Measurements from ENCODE around the gene LEF1.

The LEF1 gene

GRCh38 chr4:108109997-108110416 is 58.7 kb downstream of the LEF1 start:
- DNase-seq (ENCODE audit: low spot score), result no peak

- no peak for DNase-seq (ENCODE audit: low spot score)
Observed at GRCh38 chr4:108109111-108109510, 59.6 kb downstream of the LEF1 start.

GRCh38 chr4:108107729-108108382 is 60.9 kb downstream of the LEF1 start:
- no peak for DNase-seq (ENCODE audit: low spot score)

GRCh38 chr4:108107101-108107500 is 61.6 kb downstream of the LEF1 start:
- DNase-seq (ENCODE audit: low spot score), result no peak

GRCh38 chr4:108106186-108106585 is 62.5 kb downstream of the LEF1 start:
- no peak for DNase-seq (ENCODE audit: low spot score)

GRCh38 chr4:108103099-108103862 is 65.5 kb downstream of the LEF1 start:
- DNase-seq (ENCODE audit: low spot score), result no peak

GRCh38 chr4:108100827-108101226 is 67.9 kb downstream of the LEF1 start:
- DNase-seq (ENCODE audit: low spot score), result no peak

- DNase-seq (ENCODE audit: low spot score), result no peak
Observed at GRCh38 chr4:108099838-108100237, 68.9 kb downstream of the LEF1 start.

- no peak for DNase-seq (ENCODE audit: low spot score)
Observed at GRCh38 chr4:108097990-108098553, 70.7 kb downstream of the LEF1 start.

GRCh38 chr4:108094923-108095482 is 73.7 kb downstream of the LEF1 start:
- DNase-seq (ENCODE audit: low spot score), result no peak

- no peak for DNase-seq (ENCODE audit: low spot score)
Observed at GRCh38 chr4:108094131-108094530, 74.6 kb downstream of the LEF1 start.

- no peak for DNase-seq (ENCODE audit: low spot score)
Observed at GRCh38 chr4:108092288-108092687, 76.4 kb downstream of the LEF1 start.

GRCh38 chr4:108087293-108087967 is 81.3 kb downstream of the LEF1 start:
- no peak for DNase-seq (ENCODE audit: low spot score)

GRCh38 chr4:108081256-108081655 is 87.5 kb downstream of the LEF1 start:
- DNase-seq (ENCODE audit: low spot score), result no peak

- no peak for DNase-seq (ENCODE audit: low spot score)
Observed at GRCh38 chr4:108080747-108081146, 88.0 kb downstream of the LEF1 start.

GRCh38 chr4:108078024-108078733 is 90.6 kb downstream of the LEF1 start:
- no peak for DNase-seq (ENCODE audit: low spot score)

- DNase-seq (ENCODE audit: low spot score), result no peak
Observed at GRCh38 chr4:108072300-108072699, 96.4 kb downstream of the LEF1 start.

- no peak for DNase-seq (ENCODE audit: low spot score)
Observed at GRCh38 chr4:108070775-108071174, 98.0 kb downstream of the LEF1 start.

- peak; percentile 31 for DNase-seq (ENCODE audit: low spot score)
Observed at GRCh38 chr4:108068442-108068841, 100.3 kb downstream of the LEF1 start.

- DNase-seq (ENCODE audit: low spot score), result peak; percentile 28
Observed at GRCh38 chr4:108060686-108061321, 107.9 kb downstream of the LEF1 start.

- peak; percentile 39 for DNase-seq (ENCODE audit: low spot score)
Observed at GRCh38 chr4:108060164-108060563, 108.6 kb downstream of the LEF1 start.
